Osteocyte (in vitro differentiated cells): ENCODE data around the gene PIP4K2A. TPM values are rescaled to one million over a fixed set of nuclear protein-coding genes. Genes with fewer than 3 reads are reported as not detected.

Source experiments
- DNase-seq: peaks from one replicate; pipeline ENCODE4 v3.0.0; 2021; ENCODE audit warnings: mixed read lengths; ENCODE audit not compliant: unreplicated experiment; ENCODE audit errors: extremely low spot score
- H3K27ac Mint-ChIP-seq: one replicate; pipeline ENCODE4 v1.8.0; 2021; ENCODE audit warnings: mild to moderate bottlenecking, mixed read lengths; ENCODE audit not compliant: unreplicated experiment
- H3K27me3 Mint-ChIP-seq: one replicate; pipeline ENCODE4 v1.8.0; 2021; ENCODE audit warnings: mixed read lengths; ENCODE audit not compliant: unreplicated experiment
- H3K36me3 Mint-ChIP-seq: one replicate; pipeline ENCODE4 v1.8.0; 2021; ENCODE audit warnings: mixed read lengths; ENCODE audit not compliant: unreplicated experiment
- H3K4me1 Mint-ChIP-seq: one replicate; pipeline ENCODE4 v1.8.0; 2021; ENCODE audit warnings: mixed read lengths; ENCODE audit not compliant: unreplicated experiment
- H3K4me3 Mint-ChIP-seq: one replicate; pipeline ENCODE4 v1.8.0; 2021; ENCODE audit warnings: mild to moderate bottlenecking, moderate library complexity, mixed read lengths; ENCODE audit not compliant: unreplicated experiment
- H3K9me3 Mint-ChIP-seq: one replicate; pipeline ENCODE4 v1.8.0; 2021; ENCODE audit warnings: mixed read lengths; ENCODE audit not compliant: unreplicated experiment
- CTCF ChIP-seq: fragments of 200-600 bp; sonication (generic); IDR thresholded peaks from 2 replicates; pipeline ENCODE4 v1.5.0; 2021; ENCODE audit warnings: antibody characterized with exemption, mild to moderate bottlenecking, moderate library complexity
- total RNA-seq: library from RNA; stranded (reverse); gene quantifications from 2 replicates; pipeline ENCODE4 v1.2.1, GENCODE V29; 2021

Gene PIP4K2A
- total RNA-seq, 1 donor from 2014 or later = 41.1 TPM

GRCh38 chr10:22633528-22633927 lies 80.8 kb downstream of the PIP4K2A start:
- peaks cover 31% of the 10 kb centered on the region for H3K4me1 Mint-ChIP-seq
- H3K27ac Mint-ChIP-seq = no peak overlapping the region
- no peaks in the 10 kb centered on the region for H3K27me3 Mint-ChIP-seq
- H3K36me3 Mint-ChIP-seq = no peaks in the 10 kb centered on the region
- no peak for TF ChIP-seq CTCF
- H3K4me3 Mint-ChIP-seq = no peak overlapping the region
- DNase-seq = no peak
- peaks cover 3% of the 10 kb centered on the region for H3K9me3 Mint-ChIP-seq

- Mint-ChIP-seq H3K36me3 (no peaks in the 10 kb centered on the region), H3K9me3 (peaks cover 3% of the 10 kb centered on the region), H3K27ac (no peak overlapping the region), H3K4me3 (no peak overlapping the region), H3K27me3 (no peaks in the 10 kb centered on the region), H3K4me1 (peaks cover 35% of the 10 kb centered on the region)
- no peak for TF ChIP-seq CTCF
- DNase-seq = no peak
Measured at GRCh38 chr10:22633106-22633505, 81.3 kb downstream of the PIP4K2A start.

- no peak for DNase-seq
- H3K9me3 Mint-ChIP-seq = peaks cover 3% of the 10 kb centered on the region
- H3K36me3 Mint-ChIP-seq = no peaks in the 10 kb centered on the region
- no peak overlapping the region for H3K4me3 Mint-ChIP-seq
- H3K27ac Mint-ChIP-seq = peak overlapping the region; percentile 24
- H3K27me3 Mint-ChIP-seq = no peaks in the 10 kb centered on the region
- TF ChIP-seq CTCF = no peak
- peaks cover 48% of the 10 kb centered on the region for H3K4me1 Mint-ChIP-seq
Measured at GRCh38 chr10:22631646-22632278, 82.6 kb downstream of the PIP4K2A start.

GRCh38 chr10:22631185-22631584 lies 83.2 kb downstream of the PIP4K2A start:
- H3K27ac Mint-ChIP-seq = no peak overlapping the region
- H3K4me1 Mint-ChIP-seq = peaks cover 53% of the 10 kb centered on the region
- no peaks in the 10 kb centered on the region for H3K36me3 Mint-ChIP-seq
- no peak for TF ChIP-seq CTCF
- no peak for DNase-seq
- H3K9me3 Mint-ChIP-seq = peaks cover 3% of the 10 kb centered on the region
- H3K4me3 Mint-ChIP-seq = no peak overlapping the region
- H3K27me3 Mint-ChIP-seq = no peaks in the 10 kb centered on the region

GRCh38 chr10:22630234-22631174 lies 83.9 kb downstream of the PIP4K2A start:
- DNase-seq = no peak
- no peak overlapping the region for H3K4me3 Mint-ChIP-seq
- H3K4me1 Mint-ChIP-seq = peaks cover 60% of the 10 kb centered on the region

More at GRCh38 chr10:22630234-22631174, 83.9 kb downstream of the PIP4K2A start:
- no peaks in the 10 kb centered on the region for H3K27me3 Mint-ChIP-seq
- TF ChIP-seq CTCF = no peak
- H3K36me3 Mint-ChIP-seq = no peaks in the 10 kb centered on the region
- H3K27ac Mint-ChIP-seq = peak overlapping the region; percentile 62
- H3K9me3 Mint-ChIP-seq = peaks cover 3% of the 10 kb centered on the region
